Measurements from ENCODE around the gene CRYBG1.

CRYBG1 gene

GRCh38 chr6:106461084-106461483 lies 100.6 kb downstream of the CRYBG1 start:
- DNase-seq (ENCODE audit: low read depth, low spot score) = no peak

GRCh38 chr6:106462923-106463557 lies 102.5 kb downstream of the CRYBG1 start:
- no peak for DNase-seq (ENCODE audit: low read depth, low spot score)

GRCh38 chr6:106466211-106466610 lies 105.7 kb downstream of the CRYBG1 start:
- DNase-seq (ENCODE audit: low read depth, low spot score) = no peak

DNA sequence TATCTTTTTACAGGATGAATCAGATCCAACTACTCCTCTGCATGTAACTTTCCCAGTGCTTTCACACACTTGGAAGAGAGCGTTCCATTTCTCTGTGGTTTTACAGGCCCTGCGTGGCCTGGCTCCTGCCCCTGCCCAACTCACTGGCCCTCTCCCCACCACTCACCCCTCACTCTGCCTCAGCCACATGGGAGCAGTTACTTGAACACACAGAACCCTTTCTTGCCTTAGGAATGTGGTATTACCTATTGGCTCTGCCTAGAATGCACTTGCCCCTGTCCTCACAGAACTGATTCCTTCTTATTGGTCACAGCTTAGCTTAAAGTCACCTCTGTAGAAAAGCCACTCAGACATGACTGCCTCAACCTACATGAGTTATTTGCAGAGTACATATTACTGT lies 108.4 kb downstream of the CRYBG1 start:
- no peak for DNase-seq (ENCODE audit: low read depth, low spot score)

- no peak for DNase-seq (ENCODE audit: low read depth, low spot score)
Measured at GRCh38 chr6:106469882-106470281, 109.4 kb downstream of the CRYBG1 start.

DNA sequence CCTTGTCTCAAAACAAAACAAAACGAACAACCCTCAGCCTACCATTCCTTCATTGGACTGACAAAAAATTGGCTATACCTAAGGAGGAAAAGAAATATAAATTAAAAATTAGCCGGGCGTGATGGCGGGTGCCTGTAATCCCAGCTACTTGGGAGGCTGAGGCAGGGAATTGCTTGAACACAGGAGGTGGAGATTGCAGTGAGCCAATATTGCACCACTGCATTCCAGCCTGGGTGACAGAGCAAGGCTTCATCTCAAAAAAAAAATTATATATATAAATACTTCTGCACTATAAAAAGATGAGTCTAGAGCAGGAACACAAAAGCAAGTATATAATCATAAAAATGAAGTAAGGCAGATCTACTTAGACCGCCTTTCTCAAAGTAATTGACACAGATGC lies 109.8 kb downstream of the CRYBG1 start:
- DNase-seq (ENCODE audit: low read depth, low spot score) = no peak

DNA sequence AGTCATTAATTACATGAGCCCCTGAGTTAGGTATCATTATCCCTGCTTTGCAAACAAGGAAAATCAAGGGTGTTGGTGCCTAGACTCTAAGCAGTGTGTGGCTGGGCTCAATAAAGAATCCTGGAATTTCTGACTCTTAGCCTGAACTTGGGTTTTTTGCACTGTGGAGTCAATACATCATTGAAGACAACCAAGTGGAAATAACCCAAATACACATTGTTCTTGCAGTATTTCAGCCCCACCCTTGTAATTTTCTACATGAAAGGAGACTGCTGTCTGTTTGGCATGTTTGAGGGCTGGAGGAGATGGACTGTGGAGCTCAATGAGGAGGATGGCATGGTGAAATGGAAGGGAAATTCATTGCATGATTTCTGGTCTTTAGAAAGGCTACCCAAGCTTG lies 110.3 kb downstream of the CRYBG1 start:
- no peak for DNase-seq (ENCODE audit: low read depth, low spot score)

DNA sequence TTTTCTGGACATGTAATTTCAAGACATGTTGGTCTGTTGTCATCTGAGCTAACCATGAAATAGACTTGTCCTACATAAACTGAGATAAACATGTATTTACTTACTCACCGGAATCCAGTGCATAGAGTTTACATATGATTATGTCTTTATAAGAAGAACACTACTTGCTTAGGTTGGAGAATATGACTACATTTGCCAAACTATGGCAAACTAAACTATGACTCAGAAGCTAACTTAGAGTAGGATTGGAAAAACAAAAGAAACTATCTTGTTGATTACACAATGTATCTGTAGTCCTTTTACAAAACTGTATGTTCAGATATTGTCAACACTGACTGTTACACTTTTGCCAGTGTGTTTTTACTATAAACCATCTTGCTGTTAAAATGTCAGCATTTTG lies 113.3 kb downstream of the CRYBG1 start:
- no peak for DNase-seq (ENCODE audit: low read depth, low spot score)

DNA sequence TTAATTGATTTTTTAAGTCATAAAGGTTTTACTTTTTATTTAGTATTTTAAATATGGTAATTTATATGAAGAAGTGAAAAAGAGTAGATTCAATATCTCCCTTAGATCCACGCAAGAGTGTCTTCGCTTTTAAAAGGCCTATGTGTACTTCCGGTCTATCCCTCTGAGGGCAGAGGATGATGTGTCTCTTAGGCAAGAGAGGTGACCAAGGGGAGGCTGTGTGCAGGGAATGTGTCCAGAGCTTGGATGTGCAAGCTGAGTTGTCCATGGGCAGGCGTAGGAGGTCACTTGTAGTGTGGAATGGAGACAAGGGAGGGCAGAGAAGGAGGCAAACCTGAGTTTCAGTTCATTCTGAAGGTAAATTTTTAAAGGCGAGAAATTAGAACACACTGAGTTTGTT lies 113.9 kb downstream of the CRYBG1 start:
- DNase-seq (ENCODE audit: low read depth, low spot score) = no peak

DNA sequence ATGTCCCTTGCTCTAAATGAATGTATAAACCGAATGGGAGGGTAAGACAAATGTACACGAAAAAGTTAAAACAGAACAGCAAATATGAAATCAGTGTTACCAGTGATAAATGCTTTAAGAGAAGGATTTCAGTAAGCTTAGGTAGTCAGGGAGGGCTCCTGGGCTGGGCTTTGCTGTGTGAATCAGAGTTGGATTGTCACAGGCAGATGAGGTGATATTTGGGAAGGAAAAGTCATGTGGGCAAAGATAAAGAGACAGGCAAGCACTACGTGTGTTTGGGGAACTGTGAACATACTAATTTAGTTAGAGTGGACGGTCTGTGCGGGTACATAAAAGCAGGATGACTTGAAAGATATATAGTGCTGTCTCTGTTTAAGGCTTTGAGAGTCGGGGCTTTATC lies 114.8 kb downstream of the CRYBG1 start:
- DNase-seq (ENCODE audit: low read depth, low spot score) = no peak

DNA sequence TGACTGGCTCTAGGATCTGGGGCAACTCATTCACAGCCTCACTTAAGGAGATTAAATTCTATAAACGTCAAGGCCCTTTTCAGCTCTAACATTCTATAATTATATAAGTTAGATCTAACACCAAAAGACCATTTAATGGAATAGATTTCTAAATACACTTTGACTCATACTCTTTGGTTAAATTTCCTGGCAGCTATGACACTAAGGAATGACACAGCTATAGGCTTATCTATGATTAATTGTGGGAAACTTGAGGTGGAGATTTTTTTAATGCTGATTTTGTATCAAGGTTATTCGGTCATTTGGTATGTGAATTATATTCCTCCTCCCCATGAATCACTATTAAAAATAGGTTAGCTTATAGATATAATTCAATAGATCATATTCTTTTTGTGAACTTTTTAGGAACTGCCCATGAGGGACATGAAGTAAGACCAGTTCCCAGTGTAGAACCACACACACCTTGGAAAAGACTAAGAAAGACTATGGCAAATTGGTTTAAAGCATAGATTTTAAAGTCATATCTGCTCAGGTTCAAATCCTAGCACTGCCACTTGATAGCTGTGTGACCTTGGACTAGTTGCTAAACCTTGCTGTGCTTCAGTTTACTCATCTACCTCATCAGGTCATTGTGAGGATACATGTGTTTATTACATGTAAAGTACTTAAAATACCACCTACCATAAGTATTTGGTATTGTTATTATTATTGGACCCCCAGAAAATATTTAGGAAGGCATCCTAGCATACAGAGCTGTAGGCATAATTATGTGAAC lies 116.0 kb downstream of the CRYBG1 start:
- DNase-seq (ENCODE audit: low read depth, low spot score) = no peak

- DNase-seq (ENCODE audit: low read depth, low spot score) = no peak
Measured at GRCh38 chr6:106477146-106477545, 116.6 kb downstream of the CRYBG1 start.

GRCh38 chr6:106477790-106478189 lies 117.3 kb downstream of the CRYBG1 start:
- DNase-seq (ENCODE audit: low read depth, low spot score) = no peak

DNA sequence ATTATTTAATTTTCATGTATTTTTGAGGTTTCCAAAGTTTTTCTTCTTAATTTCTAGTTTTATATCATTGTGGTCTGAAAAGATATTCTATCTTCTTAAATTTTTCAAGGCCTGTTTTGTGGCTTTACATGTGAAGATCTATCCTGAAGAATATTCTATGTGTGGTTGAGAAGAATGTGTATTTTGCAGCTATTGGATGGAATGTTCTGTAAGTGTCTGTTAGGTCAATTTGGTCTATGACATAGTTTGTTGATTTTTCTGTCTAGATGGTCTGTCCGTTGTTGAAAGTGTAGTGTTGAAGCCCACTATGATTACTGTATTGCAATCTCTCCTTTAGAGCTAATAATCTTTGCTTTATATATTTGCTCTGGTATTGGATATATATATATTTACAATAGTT lies 125.7 kb downstream of the CRYBG1 start:
- no peak for DNase-seq (ENCODE audit: low read depth, low spot score)

DNA sequence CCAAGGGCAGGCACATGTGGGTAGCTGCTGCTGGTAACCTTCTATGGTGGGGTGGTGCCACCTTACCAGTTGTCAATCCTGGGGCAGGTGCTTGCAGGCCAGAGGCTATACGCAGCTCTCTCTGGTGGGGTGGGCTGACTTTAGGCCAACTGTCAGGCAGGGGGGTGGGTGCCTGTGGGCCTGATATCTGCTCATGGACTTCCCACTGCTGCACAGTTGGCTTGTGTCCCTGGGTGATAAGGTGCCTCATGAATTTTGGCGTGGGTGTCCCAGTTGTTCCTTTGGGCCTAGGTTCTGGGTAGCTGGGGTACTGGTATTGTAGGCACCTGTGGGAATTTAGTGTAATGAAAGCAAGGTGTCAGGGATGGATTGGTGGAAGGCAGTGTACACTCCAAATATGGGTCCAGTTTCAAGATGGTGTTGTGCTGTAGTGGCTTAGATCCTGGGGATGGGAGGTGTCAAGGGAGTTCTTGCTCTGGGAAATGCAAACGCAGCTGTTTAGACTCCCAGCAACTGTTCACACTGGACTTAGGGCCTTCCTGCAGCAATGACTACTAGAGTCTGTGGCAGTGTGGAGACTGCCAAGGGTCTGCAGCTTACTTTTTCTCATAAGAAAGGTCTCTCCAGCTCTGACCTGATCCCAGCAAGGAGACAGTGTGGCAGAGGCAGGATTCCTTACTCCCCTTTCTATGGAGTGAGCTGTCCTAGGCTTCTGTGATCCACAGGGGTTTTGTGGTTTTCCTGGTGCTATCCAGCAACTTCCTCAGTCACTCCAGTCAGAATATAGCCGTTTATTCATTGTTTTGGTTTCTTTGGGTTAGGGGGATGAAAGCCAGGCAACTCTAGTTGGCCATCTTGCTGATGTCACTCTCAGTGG lies 128.2 kb downstream of the CRYBG1 start:
- DNase-seq (ENCODE audit: low read depth, low spot score) = no peak

- DNase-seq (ENCODE audit: low read depth, low spot score) = no peak
Measured at GRCh38 chr6:106490030-106490429, 129.5 kb downstream of the CRYBG1 start.

DNA sequence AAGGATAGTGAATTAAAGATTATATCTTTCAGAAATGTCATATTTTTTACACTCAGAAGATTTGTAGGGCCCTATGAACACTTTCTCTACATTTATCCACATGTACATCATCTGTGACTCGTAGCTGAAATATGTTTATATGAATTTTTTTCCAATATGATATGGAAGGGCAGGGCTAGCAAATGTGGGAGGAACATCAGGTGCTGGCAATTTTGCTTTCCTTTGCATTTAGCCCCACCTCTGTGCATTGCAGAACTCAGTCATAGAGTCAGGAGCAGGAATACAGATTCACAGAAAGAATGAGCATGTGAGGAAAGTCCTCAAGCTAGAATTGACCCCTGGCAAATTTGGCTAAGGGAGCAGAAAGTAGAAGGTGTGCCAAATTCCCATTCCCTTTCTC lies 129.9 kb downstream of the CRYBG1 start:
- no peak for DNase-seq (ENCODE audit: low read depth, low spot score)

- no peak for DNase-seq (ENCODE audit: low read depth, low spot score)
Measured at GRCh38 chr6:106490974-106491373, 130.5 kb downstream of the CRYBG1 start.

GRCh38 chr6:106495014-106495413 lies 134.5 kb downstream of the CRYBG1 start:
- no peak for DNase-seq (ENCODE audit: low read depth, low spot score)

GRCh38 chr6:106496823-106497222 lies 136.3 kb downstream of the CRYBG1 start:
- DNase-seq (ENCODE audit: low read depth, low spot score) = no peak

GRCh38 chr6:106501960-106502371 lies 141.4 kb downstream of the CRYBG1 start:
- DNase-seq (ENCODE audit: low read depth, low spot score) = no peak

GRCh38 chr6:106502559-106502958 lies 142.0 kb downstream of the CRYBG1 start:
- no peak for DNase-seq (ENCODE audit: low read depth, low spot score)

All from ELF-1 (cell line).